ENCODE results near the gene TSPAN17.

The TSPAN17 gene

DNA sequence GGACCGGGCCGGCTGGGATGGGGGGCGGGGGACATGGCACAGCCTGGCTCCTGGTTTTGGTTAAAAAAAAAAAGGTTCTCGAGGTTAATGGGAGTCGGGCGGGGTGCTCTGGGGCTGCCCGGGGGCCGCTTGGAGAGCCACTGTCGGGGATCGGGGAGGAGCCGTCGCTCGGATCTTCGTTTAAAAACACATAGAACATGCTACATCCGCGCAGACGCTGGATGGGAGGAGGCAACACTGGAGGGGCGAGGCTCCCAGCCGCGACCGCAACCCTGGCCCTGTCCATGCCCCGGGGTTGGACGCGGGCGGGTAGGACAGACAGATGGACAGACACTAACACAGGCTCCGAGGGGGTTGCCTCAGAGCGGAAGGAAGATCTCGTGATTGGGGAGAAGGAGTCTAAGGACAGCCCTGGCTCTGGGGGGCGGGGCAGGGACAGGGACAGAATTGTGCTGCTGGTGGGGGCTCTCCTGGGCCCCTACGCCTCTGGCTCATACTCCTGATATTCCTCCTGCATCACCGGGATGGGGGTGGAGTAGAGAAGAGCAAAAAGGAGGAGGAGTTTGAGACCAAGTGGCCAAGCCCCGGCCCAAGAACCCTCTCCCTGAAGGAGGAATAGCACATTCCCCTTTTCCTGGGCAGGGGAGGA lies 26.8 kb upstream of the TSPAN17 start:
- Histone ChIP-seq H3K27me3 (ENCODE audit: insufficient read depth, low read length) (no peaks in the 10 kb centered on the region; the same call in 1 of the 2 replicates), H3K9ac (ENCODE audit: low read length) (no peak overlapping the region), H3F3A (ENCODE audit: insufficient read depth, low read length) (no peaks in the 10 kb centered on the region), H3K27ac (ENCODE audit: low read depth, low read length, poor library complexity, severe bottlenecking) (no peak overlapping the region), H3K4me1 (ENCODE audit: insufficient read depth, low read length, severe bottlenecking) (no peaks in the 10 kb centered on the region), H3K36me3 (ENCODE audit: insufficient read depth, low read length) (no peaks in the 10 kb centered on the region), H4K20me1 (ENCODE audit: insufficient read depth, low read length) (no peaks in the 10 kb centered on the region), H3K79me2 (ENCODE audit: insufficient read depth, low read length) (no peaks in the 10 kb centered on the region), H3K4me2 (ENCODE audit: low read length) (no peak overlapping the region), H2AFZ (ENCODE audit: low read length) (no peak overlapping the region), H3K9me2 (ENCODE audit: low read depth, low read length) (no peaks in the 10 kb centered on the region), H3K4me3 (ENCODE audit: low read depth, low read length, poor library complexity, severe bottlenecking) (no peak overlapping the region), H3K9me3 (ENCODE audit: low read length) (no peaks in the 10 kb centered on the region)
- TF ChIP-seq EZH2 (IDR thresholded peaks at IDR 0.05; ENCODE audit: borderline replicate concordance, low read length): no peak
- TF ChIP-seq, protein P1, sequence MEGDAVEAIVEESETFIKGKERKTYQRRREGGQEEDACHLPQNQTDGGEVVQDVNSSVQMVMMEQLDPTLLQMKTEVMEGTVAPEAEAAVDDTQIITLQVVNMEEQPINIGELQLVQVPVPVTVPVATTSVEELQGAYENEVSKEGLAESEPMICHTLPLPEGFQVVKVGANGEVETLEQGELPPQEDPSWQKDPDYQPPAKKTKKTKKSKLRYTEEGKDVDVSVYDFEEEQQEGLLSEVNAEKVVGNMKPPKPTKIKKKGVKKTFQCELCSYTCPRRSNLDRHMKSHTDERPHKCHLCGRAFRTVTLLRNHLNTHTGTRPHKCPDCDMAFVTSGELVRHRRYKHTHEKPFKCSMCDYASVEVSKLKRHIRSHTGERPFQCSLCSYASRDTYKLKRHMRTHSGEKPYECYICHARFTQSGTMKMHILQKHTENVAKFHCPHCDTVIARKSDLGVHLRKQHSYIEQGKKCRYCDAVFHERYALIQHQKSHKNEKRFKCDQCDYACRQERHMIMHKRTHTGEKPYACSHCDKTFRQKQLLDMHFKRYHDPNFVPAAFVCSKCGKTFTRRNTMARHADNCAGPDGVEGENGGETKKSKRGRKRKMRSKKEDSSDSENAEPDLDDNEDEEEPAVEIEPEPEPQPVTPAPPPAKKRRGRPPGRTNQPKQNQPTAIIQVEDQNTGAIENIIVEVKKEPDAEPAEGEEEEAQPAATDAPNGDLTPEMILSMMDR (IDR thresholded peaks at IDR 0.05; ENCODE audit: low read length): no peak

DNA sequence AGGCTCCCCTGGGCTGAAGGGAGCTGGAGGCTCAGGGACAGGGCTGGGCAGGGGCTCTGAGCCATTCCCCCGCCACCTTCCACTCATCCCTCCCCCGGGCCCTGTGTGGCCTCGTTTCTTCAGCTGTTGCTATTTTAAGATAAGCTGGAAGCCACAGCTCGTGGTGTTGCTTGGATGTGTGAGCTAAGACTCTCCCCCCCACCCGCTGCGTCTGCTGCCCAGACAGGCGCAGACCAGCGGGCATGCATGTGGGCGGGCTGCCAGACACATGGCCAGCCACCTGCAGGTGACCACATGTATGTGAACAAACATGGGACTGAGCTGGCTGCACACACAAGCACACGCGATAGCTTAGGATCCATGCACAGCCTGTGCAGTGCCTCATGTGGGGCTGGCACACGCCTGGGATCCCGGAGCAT lies 25.6 kb upstream of the TSPAN17 start:
- H3K27me3 ChIP-seq (ENCODE audit: insufficient read depth, low read length): no peaks in the 10 kb centered on the region; the same call in 1 of the 2 replicates
- H4K20me1 ChIP-seq (ENCODE audit: insufficient read depth, low read length): no peaks in the 10 kb centered on the region
- H3K4me3 ChIP-seq (ENCODE audit: low read depth, low read length, poor library complexity, severe bottlenecking): no peak overlapping the region

DNA sequence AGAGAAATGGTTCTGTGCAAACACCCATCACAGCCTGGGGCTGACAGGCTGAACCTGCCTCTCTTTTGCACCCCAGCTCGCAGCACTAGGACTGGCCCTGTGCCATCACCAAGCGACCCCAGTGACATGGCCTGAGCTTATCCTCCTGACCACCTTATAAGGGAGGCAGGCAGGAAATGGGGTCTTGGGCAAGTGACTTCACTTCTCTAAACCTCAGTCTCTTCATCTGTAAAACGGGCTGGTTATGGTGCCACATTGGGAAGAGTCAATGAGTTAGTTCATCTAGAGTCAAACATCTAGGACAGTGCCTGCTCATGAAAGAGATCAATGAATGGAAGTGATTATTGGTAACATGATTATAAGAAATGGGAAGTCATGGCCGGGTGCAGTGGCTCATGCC lies 23.1 kb upstream of the TSPAN17 start:
- Histone ChIP-seq H3K27me3 (ENCODE audit: insufficient read depth, low read length) (no peaks in the 10 kb centered on the region; the same call in 1 of the 2 replicates), H3K27ac (ENCODE audit: low read depth, low read length, poor library complexity, severe bottlenecking) (no peak overlapping the region), H3K9me2 (ENCODE audit: low read depth, low read length) (no peaks in the 10 kb centered on the region), H3K9me3 (ENCODE audit: low read length) (no peaks in the 10 kb centered on the region), H3K4me3 (ENCODE audit: low read depth, low read length, poor library complexity, severe bottlenecking) (no peak overlapping the region), H3K4me2 (ENCODE audit: low read length) (no peak overlapping the region), H2AFZ (ENCODE audit: low read length) (no peak overlapping the region), H3K9ac (ENCODE audit: low read length) (no peak overlapping the region), H4K20me1 (ENCODE audit: insufficient read depth, low read length) (no peaks in the 10 kb centered on the region), H3K79me2 (ENCODE audit: insufficient read depth, low read length) (no peaks in the 10 kb centered on the region), H3K36me3 (ENCODE audit: insufficient read depth, low read length) (no peaks in the 10 kb centered on the region), H3F3A (ENCODE audit: insufficient read depth, low read length) (no peaks in the 10 kb centered on the region), H3K4me1 (ENCODE audit: insufficient read depth, low read length, severe bottlenecking) (no peaks in the 10 kb centered on the region)
- TF ChIP-seq, protein P1 (IDR thresholded peaks at IDR 0.05; ENCODE audit: low read length): no peak
- TF ChIP-seq EZH2 (IDR thresholded peaks at IDR 0.05; ENCODE audit: borderline replicate concordance, low read length): no peak

More for the DNA sequence above, 25.6 kb upstream of the TSPAN17 start:
- H3K4me1 ChIP-seq (ENCODE audit: insufficient read depth, low read length, severe bottlenecking): no peaks in the 10 kb centered on the region
- no peaks in the 10 kb centered on the region for H3K9me3 ChIP-seq (ENCODE audit: low read length)
- no peak overlapping the region for H2AFZ ChIP-seq (ENCODE audit: low read length)
- no peaks in the 10 kb centered on the region for H3K79me2 ChIP-seq (ENCODE audit: insufficient read depth, low read length)
- no peaks in the 10 kb centered on the region for H3K36me3 ChIP-seq (ENCODE audit: insufficient read depth, low read length)
- no peak overlapping the region for H3K27ac ChIP-seq (ENCODE audit: low read depth, low read length, poor library complexity, severe bottlenecking)
- no peak overlapping the region for H3K4me2 ChIP-seq (ENCODE audit: low read length)
- H3K9me2 ChIP-seq (ENCODE audit: low read depth, low read length): no peaks in the 10 kb centered on the region
- H3F3A ChIP-seq (ENCODE audit: insufficient read depth, low read length): no peaks in the 10 kb centered on the region
- TF ChIP-seq, protein P1 (IDR thresholded peaks at IDR 0.05; ENCODE audit: low read length): no peak
- TF ChIP-seq EZH2 (IDR thresholded peaks at IDR 0.05; ENCODE audit: borderline replicate concordance, low read length): no peak
- no peak overlapping the region for H3K9ac ChIP-seq (ENCODE audit: low read length)

All from OCI-LY1 (cell line).